GM19238 (cell line): ENCODE measurements around the gene SIGLEC15.
"Not testable (repeated sequence)": the region's sequence is repeated elsewhere in the genome, so short reads cannot be mapped to it uniquely, and the experiment has no call there.

Source experiments
- DNase-seq: peaks from one replicate; pipeline ENCODE4 v3.0.0; 2011; ENCODE audit warnings: low spot score; ENCODE audit not compliant: insufficient read length

The SIGLEC15 gene

GRCh38 chr18:45818765-45819164, 6.7 kb upstream of the SIGLEC15 start:
- not testable (repeated sequence) for DNase-seq

- DNase-seq: no peak
These were observed 5.2 kb upstream of the SIGLEC15 start for GRCh38 chr18:45820106-45820745.

GRCh38 chr18:45821026-45821425, 4.4 kb upstream of the SIGLEC15 start:
- DNase-seq: no peak

GRCh38 chr18:45821711-45822110, 3.8 kb upstream of the SIGLEC15 start:
- no peak for DNase-seq

- no peak for DNase-seq
These were observed 609 bp downstream of the SIGLEC15 start for GRCh38 chr18:45826084-45826483.

GRCh38 chr18:45826716-45827115, 1.2 kb downstream of the SIGLEC15 start:
- not testable (repeated sequence) for DNase-seq

GRCh38 chr18:45828917-45829811, 3.7 kb downstream of the SIGLEC15 start:
- no peak for DNase-seq

GRCh38 chr18:45829855-45830254, 4.4 kb downstream of the SIGLEC15 start:
- DNase-seq: no peak

GRCh38 chr18:45830917-45831316, 5.4 kb downstream of the SIGLEC15 start:
- no peak for DNase-seq

- no peak for DNase-seq
These were observed 8.4 kb downstream of the SIGLEC15 start for GRCh38 chr18:45833846-45834245.

- no peak for DNase-seq
These were observed 8.8 kb downstream of the SIGLEC15 start for GRCh38 chr18:45834306-45834705.

GRCh38 chr18:45835057-45835636, 9.7 kb downstream of the SIGLEC15 start:
- DNase-seq: no peak

GRCh38 chr18:45836242-45837205, 11.0 kb downstream of the SIGLEC15 start:
- DNase-seq: no peak

GRCh38 chr18:45837283-45838070, 12.0 kb downstream of the SIGLEC15 start:
- no peak for DNase-seq

GRCh38 chr18:45838302-45839070, 13.0 kb downstream of the SIGLEC15 start:
- DNase-seq: no peak

- DNase-seq: no peak
These were observed 14.2 kb downstream of the SIGLEC15 start for GRCh38 chr18:45839414-45840395.

- no peak for DNase-seq
These were observed 15.7 kb downstream of the SIGLEC15 start for GRCh38 chr18:45841060-45841764.
